Measurements from ENCODE around the gene VKORC1L1.

- TF ChIP-seq CTCF (IDR thresholded peaks at IDR 0.05; ENCODE audit: low read depth, low read length) (no peak), POLR2A (IDR thresholded peaks at IDR 0.05; ENCODE audit: extremely low read depth, insufficient read length) (no peak), MAX (IDR thresholded peaks at IDR 0.05; ENCODE audit: low read depth, low read length) (no peak)
Observed at GRCh38 chr7:65978891-65979582, 106.2 kb downstream of the VKORC1L1 start.

Data from NB4 (cell line).